ENCODE measurements around the gene FBXO48.

- TF ChIP-seq ARNT (IDR thresholded peaks at IDR 0.05) (no peak), SUZ12 (IDR thresholded peaks at IDR 0.05) (no peak), ZNF384 (IDR thresholded peaks at IDR 0.05) (no peak), SP1 (IDR thresholded peaks at IDR 0.05) (no peak)
Measured at GRCh38 chr2:68413466-68413865, 53.6 kb downstream of the FBXO48 start.

All from HEK293T (cell line).